HepG2 (cell line): ENCODE data around the gene ACTR1A. TPM values are rescaled to one million over a fixed set of nuclear protein-coding genes. Genes with fewer than 3 reads are reported as not detected.

Experiments used
- ATF1 ChIP-seq: IDR thresholded peaks from 2 replicates; pipeline ENCODE4 v1.6.1; 2016; ENCODE audit warnings: mild to moderate bottlenecking, control low read depth
- CREB1 ChIP-seq, 2 experiments: fragments of 450-650 bp in 1 of 2; IDR thresholded peaks; 2 replicates each; pipeline ENCODE4 v1.6.1; 2016 to 2017; ENCODE audit warnings: control low read depth in 1 of 2, mild to moderate bottlenecking in 1 of 2, missing compliant biosample characterization in 1 of 2, missing genetic modification characterization in 1 of 2
- ESRRA ChIP-seq: sonication (generic); formaldehyde crosslinking; IDR thresholded peaks from 2 replicates; pipeline ENCODE4 v1.5.1; 2020; ENCODE audit warnings: mild to moderate bottlenecking, low read depth, missing genetic modification reagents
- FOXP1 ChIP-seq, 2 experiments: fragments of 450-650 bp in 1 of 2; IDR thresholded peaks; 2 replicates each; pipeline ENCODE4 v1.6.1; 2017 to 2018; ENCODE audit warnings: antibody characterized with exemption in 1 of 2
- GABPB1 ChIP-seq: IDR thresholded peaks from 2 replicates; pipeline ENCODE4 v1.6.1; 2016; ENCODE audit warnings: mild to moderate bottlenecking, missing genetic modification reagents, moderate library complexity, missing compliant biosample characterization
- GATA4 ChIP-seq: sonication (generic); IDR thresholded peaks from 2 replicates; pipeline ENCODE4 v1.6.1; 2016; ENCODE audit warnings: antibody characterized with exemption, low read depth, borderline replicate concordance
- HNF4A ChIP-seq: sonication (generic); formaldehyde crosslinking; IDR thresholded peaks from 2 replicates; pipeline ENCODE4 v1.4.0; 2020; ENCODE audit warnings: missing genetic modification reagents
- JUN ChIP-seq: sonication (generic); formaldehyde crosslinking; IDR thresholded peaks from 2 replicates; pipeline ENCODE4 v1.4.0; 2020; ENCODE audit warnings: mild to moderate bottlenecking, missing genetic modification reagents
- KLF12 ChIP-seq: sonication (generic); formaldehyde crosslinking; IDR thresholded peaks from 2 replicates; pipeline ENCODE4 v1.4.0; 2020; ENCODE audit warnings: missing genetic modification reagents, borderline replicate concordance
- KLF16 ChIP-seq, 2 experiments: sonication (generic) in 1 of 2; formaldehyde crosslinking in 1 of 2; IDR thresholded peaks; 2 replicates each; pipeline versions ENCODE4 v1.6.1 to v1.8.0; 2016 to 2023; ENCODE audit warnings: missing genetic modification reagents in 2 of 2, missing compliant biosample characterization in 1 of 2
- KLF9 ChIP-seq: IDR thresholded peaks from 2 replicates; pipeline ENCODE4 v1.6.1; 2016; ENCODE audit warnings: low read depth
- MATR3 ChIP-seq: sonication (generic); formaldehyde crosslinking; IDR thresholded peaks from 2 replicates; pipeline ENCODE4 v1.4.0; 2020; ENCODE audit warnings: missing genetic modification reagents
- NCOA1 ChIP-seq: sonication (generic); formaldehyde crosslinking; IDR thresholded peaks from 2 replicates; pipeline ENCODE4 v1.9.0; 2021; ENCODE audit warnings: missing genetic modification reagents
- NRL ChIP-seq: sonication (generic); formaldehyde crosslinking; IDR thresholded peaks from 2 replicates; pipeline ENCODE4 v1.5.0; 2020; ENCODE audit warnings: missing genetic modification reagents, mild to moderate bottlenecking, moderate library complexity, borderline replicate concordance
- RXRB ChIP-seq: IDR thresholded peaks from 2 replicates; pipeline ENCODE4 v1.6.1; 2016; ENCODE audit warnings: borderline replicate concordance, missing genetic modification reagents, missing compliant biosample characterization
- SAP130 ChIP-seq: IDR thresholded peaks from 2 replicates; pipeline ENCODE4 v1.6.1; 2016; ENCODE audit warnings: low read depth
- SP2 ChIP-seq: sonication (generic); formaldehyde crosslinking; IDR thresholded peaks from 2 replicates; pipeline ENCODE4 v1.5.1; 2020; ENCODE audit warnings: mild to moderate bottlenecking, missing genetic modification reagents
- TBX2 ChIP-seq: sonication (generic); formaldehyde crosslinking; IDR thresholded peaks from 2 replicates; pipeline ENCODE4 v1.5.0; 2020; ENCODE audit warnings: missing genetic modification reagents, mild to moderate bottlenecking, borderline replicate concordance
- ZFP1 ChIP-seq: IDR thresholded peaks from 2 replicates; pipeline ENCODE4 v1.6.1; 2016
- ZFP62 ChIP-seq: sonication (generic); formaldehyde crosslinking; IDR thresholded peaks from 2 replicates; pipeline ENCODE4 v1.4.0; 2020; ENCODE audit warnings: missing genetic modification reagents
- ZNF143 ChIP-seq: sonication (generic); formaldehyde crosslinking; IDR thresholded peaks from 2 replicates; pipeline ENCODE4 v1.4.0; 2020; ENCODE audit warnings: missing genetic modification reagents
- ZNF224 ChIP-seq: sonication (generic); formaldehyde crosslinking; IDR thresholded peaks from 2 replicates; pipeline ENCODE4 v1.5.0; 2020; ENCODE audit warnings: mild to moderate bottlenecking, missing genetic modification reagents
- ZNF263 ChIP-seq: sonication (generic); formaldehyde crosslinking; IDR thresholded peaks from 2 replicates; pipeline ENCODE4 v1.4.0; 2020; ENCODE audit warnings: missing genetic modification reagents
- ZNF44 ChIP-seq: sonication (generic); formaldehyde crosslinking; IDR thresholded peaks from 2 replicates; pipeline ENCODE4 v1.5.1; 2020; ENCODE audit warnings: mild to moderate bottlenecking, missing genetic modification reagents
- ZNF550 ChIP-seq: sonication (generic); formaldehyde crosslinking; IDR thresholded peaks from 2 replicates; pipeline ENCODE4 v1.4.0; 2020; ENCODE audit warnings: mild to moderate bottlenecking, missing genetic modification reagents, borderline replicate concordance
- ZNF883 ChIP-seq: sonication (generic); formaldehyde crosslinking; IDR thresholded peaks from 2 replicates; pipeline ENCODE4 v1.5.1; 2020; ENCODE audit warnings: mild to moderate bottlenecking, missing genetic modification reagents; ENCODE audit errors: not compliant biosample characterization
- polyA plus RNA-seq, 8 experiments: library from polyadenylated mRNA; depleted of rRNA in 3 of 8; stranded (reverse) in 7 of 8; unstranded in 1 of 8; fragments of >200 nt; fragmentation: Illumina TruSeq in 4 of 8; extraction: Trizol in 4 of 8; gene quantifications; 2 replicates each; pipeline versions ENCODE4 v1.2.1 to v1.2.3, GENCODE V29; 2011 to 2016; ENCODE audit warnings: low read depth in 4 of 8, missing spikeins in 1 of 8, mixed read lengths in 1 of 8; ENCODE audit not compliant: insufficient read depth in 1 of 8
- total RNA-seq, 5 experiments: library from RNA; depleted of rRNA; stranded (reverse); fragments of >200 nt; fragmentation: Illumina TruSeq; extraction: Trizol; gene quantifications; 2 replicates each; pipeline ENCODE4 v1.2.3, GENCODE V29; 2016; ENCODE audit warnings: low read depth in 1 of 5
- TF ChIP-seq, protein P1 (sequence below): fragments of 450-650 bp; IDR thresholded peaks from 2 replicates; pipeline ENCODE4 v1.6.1; 2016
- TF ChIP-seq, protein P2 (sequence below): sonication (generic); formaldehyde crosslinking; IDR thresholded peaks from 2 replicates; pipeline ENCODE4 v1.8.0; 2022; ENCODE audit warnings: missing genetic modification reagents, mild to moderate bottlenecking, borderline replicate concordance
- TF ChIP-seq, protein P3 (sequence below): IDR thresholded peaks from 2 replicates; pipeline ENCODE4 v1.6.1; 2016; ENCODE audit warnings: mild to moderate bottlenecking, missing biosample characterization, missing genetic modification reagents

Gene ACTR1A
- total and polyA plus RNA-seq, 2 of the 13 experiments (the other 11 are each of a cell fraction or from before 2014, with no cell fraction given), result 59.6 to 62.8 TPM

DNA sequence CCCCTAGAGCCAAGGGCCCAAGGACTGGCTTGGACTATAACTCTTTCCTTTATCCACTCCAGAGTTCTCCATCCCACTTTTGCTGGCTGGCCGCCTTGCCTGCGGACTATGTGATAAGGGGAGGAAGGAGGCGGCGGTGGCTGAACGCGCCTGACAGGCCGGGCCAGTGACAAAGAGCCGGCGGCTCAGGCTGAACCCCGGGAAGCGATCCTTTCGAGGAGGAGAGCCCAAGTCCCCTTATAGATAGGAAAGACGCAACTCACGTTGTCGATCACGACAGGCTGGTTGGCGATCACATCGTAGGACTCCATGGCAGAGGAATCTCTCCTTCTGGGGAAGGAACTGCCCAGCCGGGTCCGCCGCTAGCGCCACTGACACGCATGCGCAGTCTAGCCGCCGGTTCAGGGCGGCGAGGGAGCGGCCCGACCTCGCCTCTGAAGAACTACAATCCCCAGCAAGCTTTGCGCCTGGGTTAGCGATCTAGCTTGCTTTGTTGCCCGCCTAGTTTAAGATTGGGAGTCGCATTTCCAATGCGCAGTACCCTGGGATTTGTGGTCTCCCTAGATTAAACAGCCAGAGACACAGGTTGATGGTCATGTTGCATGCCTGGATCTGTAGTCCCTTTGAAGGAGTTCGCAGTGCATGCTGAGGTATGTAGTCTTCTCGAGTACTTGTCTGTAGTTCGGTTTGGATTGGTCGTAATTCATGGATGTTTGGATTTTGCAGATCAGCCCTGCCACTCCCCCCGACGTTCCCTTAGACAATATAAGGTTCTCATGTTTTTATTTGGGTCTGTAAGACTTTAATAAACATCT, at the start of gene ACTR1A (continued):
- 0 out of 2 replicates have a peak, but pooled peaks have one; percentile 21 for TF ChIP-seq JUN (CRISPR knock-in tag)
- TF ChIP-seq MATR3, result no peak
- TF ChIP-seq TBX2 (CRISPR knock-in tag), result peak; percentile 11; the same call in 1 of the 2 replicates
- peak in 1 of 2 experiments; percentile 37; a peak in 1 of 4 replicates for TF ChIP-seq KLF16 (CRISPR knock-in tag; IDR thresholded peaks at IDR 0.05)
- peak; percentile 27; the same call in 1 of the 2 replicates for TF ChIP-seq HNF4A (CRISPR knock-in tag)
- TF ChIP-seq KLF12 (CRISPR knock-in tag), result 0 out of 2 replicates have a peak, but pooled peaks have one; percentile 83
- no peak for TF ChIP-seq ZNF263 (CRISPR knock-in tag)
- TF ChIP-seq ZNF883 (CRISPR knock-in tag), result peak; percentile 44
- TF ChIP-seq SP2, result peak; percentile 86
- TF ChIP-seq, protein P1, sequence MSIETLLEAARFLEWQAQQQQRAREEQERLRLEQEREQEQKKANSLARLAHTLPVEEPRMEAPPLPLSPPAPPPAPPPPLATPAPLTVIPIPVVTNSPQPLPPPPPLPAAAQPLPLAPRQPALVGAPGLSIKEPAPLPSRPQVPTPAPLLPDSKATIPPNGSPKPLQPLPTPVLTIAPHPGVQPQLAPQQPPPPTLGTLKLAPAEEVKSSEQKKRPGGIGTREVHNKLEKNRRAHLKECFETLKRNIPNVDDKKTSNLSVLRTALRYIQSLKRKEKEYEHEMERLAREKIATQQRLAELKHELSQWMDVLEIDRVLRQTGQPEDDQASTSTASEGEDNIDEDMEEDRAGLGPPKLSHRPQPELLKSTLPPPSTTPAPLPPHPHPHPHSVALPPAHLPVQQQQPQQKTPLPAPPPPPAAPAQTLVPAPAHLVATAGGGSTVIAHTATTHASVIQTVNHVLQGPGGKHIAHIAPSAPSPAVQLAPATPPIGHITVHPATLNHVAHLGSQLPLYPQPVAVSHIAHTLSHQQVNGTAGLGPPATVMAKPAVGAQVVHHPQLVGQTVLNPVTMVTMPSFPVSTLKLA, result peak; percentile 50; the same call in 1 of the 2 replicates
- TF ChIP-seq CREB1 (IDR thresholded peaks at IDR 0.05), result peak; percentile 61; the same call in 1 of the 2 replicates
- peak; percentile 87 for TF ChIP-seq CREB1 (CRISPR knock-in tag; IDR thresholded peaks at IDR 0.05)
- TF ChIP-seq RXRB (CRISPR knock-in tag), result peak; percentile 27; the same call in 1 of the 2 replicates
- TF ChIP-seq ZNF143 (CRISPR knock-in tag), result peak; percentile 98
- peak; percentile 1; the same call in 1 of the 2 replicates for TF ChIP-seq ZNF224 (CRISPR knock-in tag)
- TF ChIP-seq GABPB1, result peak; percentile 78
- 0 out of 2 replicates have a peak, but pooled peaks have one; percentile 10 for TF ChIP-seq GATA4
- TF ChIP-seq ATF1 (CRISPR knock-in tag), result peak; percentile 59
- TF ChIP-seq, protein P2, sequence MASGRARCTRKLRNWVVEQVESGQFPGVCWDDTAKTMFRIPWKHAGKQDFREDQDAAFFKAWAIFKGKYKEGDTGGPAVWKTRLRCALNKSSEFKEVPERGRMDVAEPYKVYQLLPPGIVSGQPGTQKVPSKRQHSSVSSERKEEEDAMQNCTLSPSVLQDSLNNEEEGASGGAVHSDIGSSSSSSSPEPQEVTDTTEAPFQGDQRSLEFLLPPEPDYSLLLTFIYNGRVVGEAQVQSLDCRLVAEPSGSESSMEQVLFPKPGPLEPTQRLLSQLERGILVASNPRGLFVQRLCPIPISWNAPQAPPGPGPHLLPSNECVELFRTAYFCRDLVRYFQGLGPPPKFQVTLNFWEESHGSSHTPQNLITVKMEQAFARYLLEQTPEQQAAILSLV (CRISPR knock-in tag), result peak; percentile 74; the same call in 1 of the 2 replicates
- no peak for TF ChIP-seq ZNF44 (CRISPR knock-in tag)
- peak; percentile 84 for TF ChIP-seq NRL
- peak; percentile 51 for TF ChIP-seq KLF9
- TF ChIP-seq FOXP1 (IDR thresholded peaks at IDR 0.05), result no peak
- 0 out of 2 replicates have a peak, but pooled peaks have one; percentile 51 for TF ChIP-seq FOXP1 (CRISPR knock-in tag; IDR thresholded peaks at IDR 0.05)
- no peak for TF ChIP-seq ZFP62 (CRISPR knock-in tag)
- no peak for TF ChIP-seq NCOA1 (CRISPR knock-in tag)
- TF ChIP-seq ZNF550, result 0 out of 2 replicates have a peak, but pooled peaks have one; percentile 71
- TF ChIP-seq ESRRA (CRISPR knock-in tag), result 0 out of 2 replicates have a peak, but pooled peaks have one; percentile 22
- peak; percentile 67; the same call in 1 of the 2 replicates for TF ChIP-seq SAP130
- TF ChIP-seq, protein P3, sequence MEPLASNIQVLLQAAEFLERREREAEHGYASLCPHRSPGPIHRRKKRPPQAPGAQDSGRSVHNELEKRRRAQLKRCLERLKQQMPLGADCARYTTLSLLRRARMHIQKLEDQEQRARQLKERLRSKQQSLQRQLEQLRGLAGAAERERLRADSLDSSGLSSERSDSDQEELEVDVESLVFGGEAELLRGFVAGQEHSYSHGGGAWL (CRISPR knock-in tag), result 0 out of 2 replicates have a peak, but pooled peaks have one; percentile 9
- TF ChIP-seq ZFP1 (CRISPR knock-in tag), result 0 out of 2 replicates have a peak, but pooled peaks have one; percentile 57
